CD4-positive, alpha-beta T cell treated with Interleukin-15 for 4 hours (primary cell): ENCODE measurements around the gene ISCU.

Experiments used
- DNase-seq: peaks from one replicate; pipeline ENCODE4 v3.0.0-alpha.2; 2020; ENCODE audit warnings: low spot score

Gene ISCU

DNA sequence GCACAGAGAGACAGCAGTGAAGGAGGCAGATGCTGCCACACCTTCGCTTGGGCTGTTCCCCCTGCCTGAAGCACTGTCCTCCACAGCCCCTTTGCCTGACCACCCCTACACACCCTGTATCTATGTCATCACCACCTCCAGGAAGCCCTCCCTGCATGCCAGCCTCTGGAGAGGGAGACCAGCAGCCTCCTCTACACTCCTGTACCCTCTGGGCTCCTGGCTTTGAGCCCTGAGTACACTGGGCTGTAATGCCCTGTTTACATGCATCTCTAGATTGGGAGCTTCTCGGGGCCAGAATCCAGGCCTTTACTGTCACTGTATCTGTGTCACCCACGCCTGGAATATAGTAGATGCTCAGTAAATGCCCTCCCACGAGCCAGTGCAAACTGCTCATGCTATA lies 41.3 kb downstream of the ISCU start:
- no peak for DNase-seq

DNA sequence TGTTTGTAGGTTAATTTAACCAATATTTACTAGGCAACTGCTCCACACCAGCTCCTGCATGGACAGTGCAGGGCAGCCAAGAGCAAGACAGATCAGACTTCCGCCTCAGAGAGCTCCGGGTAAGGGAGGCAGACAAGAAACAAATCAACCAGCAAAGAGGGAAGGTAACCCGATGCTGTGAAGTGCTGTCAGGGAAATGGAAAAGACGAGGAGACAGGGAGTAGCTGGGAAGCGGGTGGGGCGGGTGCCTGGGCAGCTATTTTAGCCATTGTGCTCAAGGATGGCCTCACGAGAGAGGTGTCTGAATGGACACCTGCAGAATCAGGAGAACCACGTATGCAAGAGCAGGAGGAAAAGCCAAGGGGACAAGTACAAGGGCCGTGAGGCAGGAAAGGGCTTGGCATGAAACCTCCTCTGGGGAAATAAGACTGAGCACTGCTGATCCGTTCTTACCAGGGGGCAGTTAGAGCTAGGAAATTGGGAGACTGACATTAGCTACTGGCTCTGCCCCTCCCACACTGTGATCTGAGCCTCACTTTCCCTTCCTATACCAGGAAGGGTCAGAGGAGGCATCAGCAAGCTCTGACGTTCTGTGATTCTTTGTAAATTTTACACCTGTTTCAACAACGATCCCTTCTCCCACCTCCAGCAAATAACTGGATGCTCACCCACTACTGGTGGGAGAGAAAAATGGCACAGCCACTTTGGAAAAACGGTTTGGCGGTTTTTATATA lies 42.0 kb downstream of the ISCU start:
- no peak for DNase-seq

DNA sequence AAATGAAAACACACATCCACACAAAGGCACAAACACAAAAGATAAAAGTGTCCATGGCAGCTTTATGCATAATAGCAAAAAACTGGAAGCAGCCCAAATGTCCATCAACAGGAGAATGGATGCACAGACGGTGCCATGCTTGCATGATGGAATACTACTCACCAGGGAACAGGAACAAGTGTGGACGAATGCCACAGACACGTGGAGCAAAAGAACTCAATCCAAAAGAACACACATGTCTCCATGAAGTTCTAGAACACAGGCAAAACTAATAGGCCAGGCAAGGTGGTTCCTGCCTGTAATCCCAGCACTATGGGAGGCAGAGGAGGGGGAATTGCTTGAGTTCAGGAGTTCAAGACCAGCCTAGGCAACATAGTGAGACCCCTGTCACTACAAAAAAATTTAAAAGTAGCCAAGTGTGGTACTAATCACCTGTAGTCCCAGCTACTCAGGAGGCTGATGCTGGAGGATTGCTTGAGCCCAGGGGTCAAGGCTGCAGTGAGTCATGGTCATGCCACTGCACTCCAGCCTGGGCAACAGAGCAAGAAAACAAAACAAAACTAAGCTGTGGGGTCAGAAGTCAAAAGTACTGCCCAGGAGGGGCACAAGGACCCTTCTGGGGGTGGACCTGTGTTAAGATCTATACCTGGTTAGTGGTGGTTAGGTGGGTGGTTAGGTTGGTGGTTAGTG lies 42.7 kb downstream of the ISCU start:
- no peak for DNase-seq

DNA sequence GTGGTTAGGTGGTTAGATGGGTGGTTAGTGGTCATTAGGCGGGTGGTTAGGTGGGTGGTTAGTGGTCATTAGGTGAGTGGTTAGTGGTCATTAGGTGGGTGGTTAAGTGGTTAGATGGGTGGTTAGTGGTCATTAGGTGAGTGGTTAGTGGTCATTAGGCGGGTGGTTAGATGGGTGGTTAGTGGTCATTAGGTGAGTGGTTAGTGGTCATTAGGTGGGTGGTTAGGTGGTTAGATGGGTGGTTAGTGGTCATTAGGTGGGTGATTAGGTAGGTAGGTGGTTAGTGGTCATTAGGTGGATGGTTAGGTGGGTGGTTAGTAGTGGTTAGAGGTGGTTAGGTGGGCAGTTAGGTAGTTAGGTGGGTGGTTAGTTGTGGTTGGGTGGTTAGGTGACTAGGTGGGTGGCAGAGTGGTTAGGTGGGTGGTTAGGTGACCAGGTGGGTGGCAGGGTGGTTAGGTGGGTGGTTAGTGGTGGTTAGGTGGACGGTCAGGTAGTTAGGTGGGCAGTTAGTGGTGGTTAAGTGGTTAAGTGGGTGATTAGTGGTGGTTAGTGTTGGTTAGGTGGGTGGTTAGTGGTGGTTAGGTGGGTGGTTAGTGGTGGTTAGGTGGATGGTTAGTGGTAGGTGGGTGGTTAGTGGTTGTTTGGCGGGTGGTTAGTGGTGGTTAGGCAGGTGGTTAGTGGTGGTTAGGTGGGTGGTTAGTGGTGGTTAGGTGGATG lies 43.5 kb downstream of the ISCU start:
- DNase-seq, result no peak

DNA sequence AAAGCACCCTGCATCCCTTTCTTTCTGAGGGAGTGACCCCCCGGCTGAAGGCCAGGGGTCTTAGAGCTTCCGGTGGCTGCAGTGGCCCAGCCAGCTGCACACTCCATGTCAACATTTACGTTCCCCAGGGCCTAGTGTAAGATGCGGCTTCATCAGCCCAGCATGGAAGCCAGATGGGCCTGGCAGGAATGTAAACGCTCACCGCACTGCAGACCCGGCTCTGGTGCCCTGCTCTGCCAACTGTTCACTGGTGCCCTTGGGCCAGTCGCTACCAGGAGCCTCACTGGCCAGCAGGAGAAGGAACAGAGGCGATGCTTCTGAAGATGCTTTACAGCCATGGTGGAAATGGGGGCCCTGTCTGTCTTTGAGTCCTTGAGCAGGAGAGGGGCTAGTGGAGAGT lies 44.1 kb downstream of the ISCU start:
- no peak for DNase-seq

DNA sequence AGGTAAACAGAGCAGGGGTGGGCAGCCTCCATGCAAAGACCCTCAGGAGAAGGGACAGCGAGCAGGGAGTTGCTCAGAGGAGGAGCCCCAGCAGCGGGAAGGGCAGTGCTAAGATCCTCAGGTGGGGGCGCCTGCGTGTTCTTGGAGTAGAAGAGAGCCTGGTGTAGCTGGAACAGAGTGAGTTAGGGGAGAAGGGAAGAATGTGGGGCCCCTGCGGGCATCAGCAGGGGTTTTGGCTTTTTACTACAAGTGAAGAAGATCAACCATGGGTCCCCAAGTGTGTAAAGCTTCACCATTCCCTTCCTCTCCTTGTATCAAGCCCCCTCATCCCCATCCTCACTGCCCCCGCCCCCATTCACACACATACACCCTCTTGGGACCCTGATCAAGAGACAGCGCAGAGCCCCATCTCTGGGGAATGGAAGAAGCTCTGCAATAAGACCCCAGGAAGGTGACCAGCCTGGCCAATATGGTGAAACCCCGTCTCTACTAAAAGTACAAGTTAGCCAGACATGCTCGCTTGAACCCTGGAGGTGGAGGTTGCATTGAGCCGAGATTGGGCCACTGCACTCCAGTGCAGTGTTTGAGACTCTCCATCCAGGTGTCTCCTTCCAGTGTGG lies 45.7 kb downstream of the ISCU start:
- DNase-seq, result no peak

DNA sequence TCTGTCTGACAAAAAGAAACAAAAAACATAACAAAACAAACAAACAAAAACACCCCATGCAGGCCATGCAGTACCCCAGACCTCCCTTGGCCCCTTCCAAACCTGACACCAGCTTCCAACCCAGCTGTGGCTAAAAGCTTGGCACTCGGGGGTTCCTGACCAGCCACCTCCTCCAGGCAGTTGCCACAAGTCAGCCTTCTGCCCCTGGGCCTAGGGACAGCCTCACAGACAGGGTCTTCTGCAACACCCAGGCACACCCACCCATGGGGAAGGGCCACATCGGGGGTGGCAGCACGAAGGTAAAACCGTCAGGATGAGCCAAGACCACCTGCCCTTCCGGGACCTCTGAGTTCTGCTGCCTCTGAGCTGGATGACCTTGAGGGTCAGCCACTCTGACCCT lies 46.2 kb downstream of the ISCU start:
- DNase-seq, result no peak

DNA sequence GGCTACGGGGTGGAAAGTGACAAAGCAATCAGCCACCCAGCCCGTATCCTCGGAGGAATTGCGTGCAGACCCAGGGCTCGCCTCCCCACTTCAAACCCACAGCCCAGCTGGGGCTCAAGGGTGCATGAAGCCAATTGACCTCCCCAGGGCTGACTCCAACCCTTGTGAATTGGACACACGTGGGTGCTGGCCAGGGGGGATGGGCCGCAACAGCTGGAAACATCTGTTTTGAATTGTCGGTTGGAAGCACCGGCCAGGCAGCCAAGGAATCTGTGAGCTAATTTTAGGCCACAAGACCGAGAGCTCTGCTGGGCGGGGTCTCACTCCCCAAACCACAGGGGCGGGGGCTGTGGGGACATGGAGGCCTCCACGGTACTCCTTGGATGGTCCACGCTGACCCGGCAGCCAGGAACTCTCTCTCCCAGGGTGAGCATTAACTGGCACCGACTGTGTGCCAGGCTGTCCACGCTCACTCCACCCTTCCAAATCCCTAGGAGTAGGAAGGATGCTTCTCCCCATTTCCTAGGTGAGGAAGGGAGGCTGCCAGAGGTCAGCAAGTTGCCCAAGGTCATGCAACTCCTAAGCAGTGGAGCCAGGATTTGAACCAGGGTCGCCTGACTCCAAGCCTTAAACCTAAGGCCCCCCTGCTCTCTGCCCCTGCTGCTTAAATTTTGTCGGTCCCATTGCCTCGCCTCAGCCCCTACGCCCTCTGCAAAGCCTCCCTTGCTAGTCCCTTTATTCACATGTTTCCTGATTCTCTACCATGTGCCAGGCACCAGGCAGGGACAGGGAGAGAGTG lies 47.3 kb downstream of the ISCU start:
- no peak for DNase-seq

DNA sequence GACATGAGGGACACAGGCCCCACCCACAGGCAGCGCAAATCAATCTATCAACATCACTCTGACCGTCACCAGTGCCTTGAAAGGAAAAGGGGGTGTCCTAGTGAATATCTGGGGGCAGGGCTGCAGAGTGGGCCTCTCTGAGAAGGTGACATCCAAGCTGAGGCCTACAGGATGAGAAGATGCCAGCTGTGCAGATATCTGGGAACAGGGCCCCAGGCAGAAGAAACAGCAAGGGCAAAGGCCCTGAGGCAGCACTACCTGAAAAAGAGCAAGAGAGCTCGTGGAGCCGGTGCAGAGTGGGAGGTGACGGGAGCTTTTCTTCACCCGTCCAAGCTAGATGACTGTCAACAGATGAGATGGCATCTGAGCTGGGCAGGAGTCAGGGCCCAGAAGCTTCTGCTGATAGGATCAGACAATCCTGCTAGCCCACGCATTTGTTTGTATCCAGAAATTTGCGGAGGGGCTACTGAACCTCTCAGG lies 48.0 kb downstream of the ISCU start:
- DNase-seq, result no peak

DNA sequence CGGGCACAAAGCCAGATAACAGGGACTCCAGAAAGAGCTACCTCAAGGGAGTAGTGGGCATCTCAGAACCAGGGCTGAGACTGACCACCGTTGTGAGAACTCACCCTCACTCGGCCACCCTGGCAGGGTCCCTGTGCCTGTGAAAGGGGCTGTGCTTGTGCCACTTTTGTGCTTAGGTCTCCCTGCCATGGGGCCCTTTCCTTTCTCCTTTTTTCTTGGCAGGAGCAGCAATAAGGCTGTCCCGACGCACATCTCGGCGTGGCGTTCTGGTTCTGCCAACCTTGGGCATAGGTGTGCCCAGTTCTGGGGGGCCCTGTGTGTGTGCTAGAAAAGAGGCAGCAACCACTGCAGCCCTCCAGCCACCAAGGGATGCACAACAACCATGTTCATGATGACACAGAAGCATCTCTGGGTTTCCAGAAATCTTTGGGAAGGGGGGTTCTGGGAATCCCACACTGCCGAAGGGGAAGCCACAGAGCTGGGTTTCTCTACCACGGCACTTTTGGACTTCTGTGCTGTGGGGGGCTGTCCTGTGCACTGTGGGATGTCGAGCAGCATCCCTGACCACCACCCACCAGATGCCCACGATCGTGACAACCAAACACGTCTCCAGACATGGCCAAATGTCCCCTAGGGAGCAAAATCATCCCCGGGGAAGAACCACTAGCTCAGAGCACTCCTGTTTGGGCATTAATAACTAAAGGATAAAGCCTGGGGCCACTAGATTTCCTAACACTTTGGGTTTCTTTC lies 48.6 kb downstream of the ISCU start:
- no peak for DNase-seq

DNA sequence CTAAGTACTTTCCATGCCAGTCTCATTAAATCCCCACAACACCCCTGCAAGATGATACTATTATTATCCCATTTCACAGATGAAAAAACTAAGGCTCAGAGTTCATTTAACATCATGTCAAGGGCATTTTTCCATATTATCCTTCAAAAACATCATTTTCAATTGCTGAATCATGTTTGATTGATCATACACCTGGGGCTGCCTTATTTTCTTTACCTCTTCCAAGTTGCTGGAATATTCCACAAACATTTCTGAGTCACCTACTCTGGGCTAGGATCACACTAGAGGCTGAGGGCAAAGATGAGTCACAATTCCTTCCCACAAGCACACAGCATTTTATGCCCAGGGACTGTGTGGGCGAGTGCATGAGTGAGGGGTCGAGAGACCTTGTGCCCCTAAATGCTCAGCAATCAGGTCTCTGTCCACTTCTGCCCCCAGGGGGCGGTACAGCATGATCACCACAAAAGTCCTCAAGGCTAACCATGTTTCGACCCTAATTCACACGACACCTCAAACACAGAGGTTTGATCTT lies 49.6 kb downstream of the ISCU start:
- DNase-seq, result peak; percentile 66

DNA sequence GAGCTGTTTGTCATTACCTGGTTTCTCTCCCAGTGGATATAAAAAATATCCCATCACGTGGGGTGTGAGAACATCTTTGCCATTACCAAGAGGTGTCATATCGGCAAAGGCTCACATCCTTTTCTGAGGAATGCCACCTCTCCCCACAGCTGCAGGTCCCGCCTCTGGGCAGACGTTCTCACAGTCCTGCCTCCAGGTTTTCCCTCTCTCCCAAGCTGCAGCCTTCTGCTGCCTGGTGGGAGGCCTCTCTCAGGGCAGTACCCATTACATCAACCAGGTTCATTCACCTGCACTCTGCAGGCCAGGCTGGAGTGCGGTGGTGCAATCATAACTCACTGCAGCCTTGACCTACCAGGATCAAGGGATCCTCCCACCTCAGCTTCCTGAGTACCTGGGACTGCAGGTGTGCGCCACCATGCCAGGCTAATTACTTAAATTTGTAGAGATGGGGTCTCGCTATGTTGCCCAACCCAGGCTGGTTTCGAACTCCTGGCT lies 50.4 kb downstream of the ISCU start:
- DNase-seq, result no peak

DNA sequence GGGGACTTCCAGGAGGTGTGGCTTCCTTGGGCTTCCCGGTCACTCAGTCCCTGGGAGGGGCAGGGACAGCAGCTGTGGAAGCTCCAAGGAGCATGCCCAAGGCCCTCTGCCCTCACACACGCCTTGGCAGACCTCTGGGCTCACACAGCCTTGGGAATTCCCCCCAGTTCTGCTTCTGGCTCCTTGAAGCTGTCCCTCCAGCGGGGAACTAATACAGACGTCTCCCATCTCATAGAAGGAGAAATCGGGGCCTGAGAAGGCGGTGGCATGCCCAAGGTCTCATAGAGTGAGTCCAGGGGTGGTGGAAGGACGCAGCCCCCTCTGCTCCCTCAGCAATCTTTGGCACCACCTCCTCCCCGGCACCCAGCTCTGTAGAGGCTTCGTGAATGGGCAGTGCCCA lies 51.2 kb downstream of the ISCU start:
- no peak for DNase-seq

DNA sequence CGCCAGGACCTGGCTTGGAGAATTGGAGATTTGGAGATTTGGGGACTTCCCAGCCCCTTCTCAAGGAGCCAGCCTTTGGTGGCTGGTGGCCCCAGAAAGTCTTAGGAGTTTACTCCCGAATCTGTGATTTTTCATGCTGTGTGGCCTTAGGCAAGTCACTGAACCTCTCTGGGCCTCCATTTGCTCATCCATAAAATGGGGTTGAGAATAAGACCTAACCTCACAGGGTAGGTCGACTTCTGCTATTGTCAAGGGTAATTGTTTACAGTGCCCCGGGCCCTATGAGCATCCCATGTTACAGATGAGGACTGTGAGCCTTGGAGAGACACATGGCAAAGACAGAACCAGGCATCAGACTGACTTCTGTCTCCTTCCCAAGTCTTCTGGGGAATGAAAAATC lies 51.6 kb downstream of the ISCU start:
- DNase-seq, result no peak

DNA sequence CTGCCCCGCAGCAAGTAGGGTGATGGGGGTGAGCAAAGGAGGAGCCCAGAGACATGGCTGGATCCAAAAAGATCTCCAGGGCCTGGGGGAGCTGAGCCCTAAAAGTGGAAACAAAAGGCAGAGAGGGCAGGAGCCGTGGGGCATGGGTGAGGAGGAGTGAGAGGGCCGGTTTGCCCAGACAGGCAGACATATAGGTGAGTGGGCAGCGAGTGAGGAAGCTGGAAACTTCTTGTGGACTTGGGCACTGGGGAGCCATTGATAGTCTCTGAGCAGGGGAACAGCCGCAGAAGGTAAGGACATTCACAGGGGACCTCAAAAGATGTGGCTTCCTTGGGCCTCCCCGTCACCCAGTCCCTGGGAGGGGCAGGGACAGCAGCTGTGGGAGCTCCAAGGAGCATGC lies 52.2 kb downstream of the ISCU start:
- DNase-seq, result no peak

DNA sequence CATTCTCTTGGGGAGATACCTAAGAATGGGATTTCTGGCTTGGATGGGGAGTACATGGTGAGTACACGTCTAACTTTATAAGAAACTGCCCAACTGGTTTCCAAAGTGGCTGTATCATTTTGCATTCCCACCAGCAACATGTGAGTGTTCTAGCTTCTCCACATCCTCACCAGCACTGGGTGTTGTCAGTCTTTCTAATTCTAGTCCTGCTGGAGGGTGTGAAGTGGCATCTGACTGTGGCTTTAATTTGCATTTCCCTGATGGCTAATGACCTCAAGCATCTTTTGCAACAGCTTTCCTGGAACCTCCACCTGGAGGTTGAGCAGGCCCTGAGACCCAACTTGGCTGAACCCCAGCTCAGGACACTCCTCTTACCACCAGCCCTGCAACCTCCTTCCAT lies 53.5 kb downstream of the ISCU start:
- DNase-seq, result no peak

DNA sequence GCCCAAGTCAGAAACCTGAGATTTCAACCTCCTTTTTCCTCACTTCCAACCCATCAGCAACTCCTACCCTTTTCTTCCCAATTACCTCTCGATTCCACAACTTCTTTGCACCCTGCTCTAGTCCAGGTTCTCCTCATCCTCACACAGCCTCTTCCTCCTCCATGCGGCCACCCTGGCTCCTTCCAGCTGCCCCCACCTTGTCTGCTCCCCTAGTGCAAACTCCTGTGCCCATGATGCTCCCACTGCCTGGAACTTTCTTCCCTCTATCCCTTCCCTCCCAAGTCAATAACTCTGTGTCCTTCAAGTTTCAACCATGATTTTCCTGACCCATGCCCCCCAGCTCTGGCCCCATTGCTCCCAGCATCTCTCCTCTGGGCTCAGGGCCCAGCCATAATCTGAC lies 54.0 kb downstream of the ISCU start:
- no peak for DNase-seq

DNA sequence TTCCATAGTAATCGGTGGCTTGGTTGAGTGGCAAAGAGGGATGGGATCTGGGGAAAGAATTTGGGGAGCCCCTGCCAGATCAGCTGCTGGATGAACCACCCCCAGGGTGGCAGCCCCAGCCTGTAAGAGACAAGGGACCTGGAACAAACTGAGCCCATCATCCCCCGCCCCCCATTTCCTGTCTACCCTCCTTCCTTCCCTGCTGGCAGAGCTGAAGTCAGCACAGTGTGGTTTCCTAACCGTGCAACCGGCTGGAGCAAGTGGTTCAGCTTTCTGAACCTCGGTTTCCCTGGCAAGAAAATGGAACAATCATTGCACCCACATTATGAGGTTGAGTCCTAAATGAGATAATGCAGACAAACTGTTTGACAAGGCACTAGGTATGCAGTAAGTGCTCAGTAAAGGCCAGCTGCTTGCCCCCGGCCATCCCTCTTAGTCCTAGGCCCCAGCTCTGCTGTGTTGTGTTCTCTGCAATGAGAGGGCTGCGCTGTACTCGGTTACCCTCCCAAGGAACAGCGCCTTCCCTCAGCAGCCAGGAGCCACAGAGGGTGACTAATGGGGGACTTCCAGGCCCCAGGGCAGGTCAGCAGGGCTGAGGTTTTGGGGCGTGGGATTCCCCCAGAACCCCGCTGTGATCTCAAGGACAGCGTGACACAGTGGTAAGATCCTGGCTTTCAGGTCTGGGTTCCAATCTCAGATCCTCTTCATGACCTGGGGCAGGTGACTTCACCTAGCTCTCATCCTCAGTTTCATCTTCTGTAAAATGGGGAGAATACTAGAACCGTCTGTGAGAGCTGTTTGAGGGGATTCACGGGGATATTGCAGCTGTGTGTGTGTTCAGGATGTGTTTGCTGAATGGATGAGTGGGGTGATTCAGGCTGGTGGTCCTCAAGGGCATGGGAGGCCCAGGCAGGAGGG lies 54.8 kb downstream of the ISCU start:
- peak; percentile 90 for DNase-seq
